K562 (cell line): Measurements from ENCODE around the gene LASP1. TPM values are rescaled to one million over a fixed set of nuclear protein-coding genes. Genes with fewer than 3 reads are reported as not detected.
A peak's percentile ranks its signal among the peaks of the same experiment; 100 is the strongest.

Experiments
- CGGBP1 ChIP-seq: fragments of 250-450 bp; sonication (Bioruptor Pico); IDR thresholded peaks from 2 replicates; pipeline ENCODE4 v1.9.0; 2021; ENCODE audit warnings: mild to moderate bottlenecking
- EZH2 ChIP-seq: IDR thresholded peaks from 2 replicates; pipeline ENCODE4 v1.6.1; 2012; ENCODE audit warnings: low read depth, mild to moderate bottlenecking, inconsistent platforms, low read length, borderline replicate concordance
- HNRNPLL ChIP-seq: fragments of 200-400 bp; formaldehyde crosslinking; IDR thresholded peaks from 2 replicates; pipeline ENCODE4 v1.6.1; 2017; ENCODE audit warnings: low read length, low read depth, mild to moderate bottlenecking; ENCODE audit not compliant: poor library complexity, severe bottlenecking
- NFRKB ChIP-seq: fragments of 450-650 bp; IDR thresholded peaks from 2 replicates; pipeline ENCODE4 v1.6.1; 2016; ENCODE audit warnings: low read depth
- PHF8 ChIP-seq: fragments of 200-600 bp; sonication (generic); IDR thresholded peaks from 2 replicates; pipeline ENCODE4 v1.6.1; 2012; ENCODE audit warnings: mixed run types, mild to moderate bottlenecking, inconsistent platforms, low read length, moderate library complexity, borderline replicate concordance
- RREB1 ChIP-seq: fragments of 250-450 bp; sonication (Bioruptor Pico); IDR thresholded peaks from 2 replicates; pipeline ENCODE4 v1.4.0; 2020
- SAP30 ChIP-seq: fragments of 200-600 bp; sonication (generic); IDR thresholded peaks from 2 replicates; pipeline ENCODE4 v1.6.1; 2012; ENCODE audit warnings: borderline replicate concordance, low read depth, mild to moderate bottlenecking, moderate library complexity, low read length, control low read depth, inconsistent platforms; ENCODE audit not compliant: insufficient read depth, poor library complexity, severe bottlenecking
- SMAD3 ChIP-seq: fragments of 450-650 bp; formaldehyde crosslinking; conservative IDR thresholded peaks from 2 replicates; pipeline ENCODE4 v1.4.0; 2020; ENCODE audit warnings: mild to moderate bottlenecking
- TCF7 ChIP-seq: sonication (generic); IDR thresholded peaks from 2 replicates; pipeline ENCODE4 v1.6.1; 2016; ENCODE audit warnings: antibody characterized with exemption, borderline replicate concordance
- ZNF263 ChIP-seq: sonication (generic); formaldehyde crosslinking; IDR thresholded peaks from 2 replicates; pipeline ENCODE4 v1.8.0; 2022; ENCODE audit warnings: mild to moderate bottlenecking, missing genetic modification reagents, borderline replicate concordance
- polyA plus RNA-seq, 8 experiments: library from polyadenylated mRNA; depleted of rRNA in 4 of 8; stranded (reverse) in 5 of 8; unstranded in 3 of 8; fragments of >200 nt; fragmentation: Nextera tagmentation in 2 of 8; fragmentation: Illumina TruSeq in 1 of 8; extraction: Ambion mirVana in 2 of 8; extraction: Trizol in 1 of 8; gene quantifications; 2 replicates each; pipeline versions ENCODE4 v1.2.1 to v1.2.3, GENCODE V29; 2011 to 2014; ENCODE audit warnings: inconsistent platforms in 1 of 8, missing spikeins in 1 of 8
- total RNA-seq, 7 experiments: library from RNA; depleted of rRNA in 6 of 7; stranded (reverse); fragments of >200 nt in 6 of 7; fragmentation: Illumina TruSeq in 2 of 7; extraction: Trizol in 2 of 7; gene quantifications; 2 replicates each; pipeline versions ENCODE4 v1.2.1 to v1.2.3, GENCODE V29; 2011 to 2021; ENCODE audit warnings: low replicate concordance in 1 of 7
- TF ChIP-seq, protein P1 (sequence below), 3 experiments: fragments of 200-800 bp in 1 of 3; sonication (Bioruptor generic) in 1 of 3; sonication (generic) in 1 of 3; formaldehyde crosslinking in 1 of 3; IDR thresholded peaks; 2 replicates each; pipeline versions ENCODE4 v1.6.1 to v1.8.0; 2016 to 2022; ENCODE audit warnings: mild to moderate bottlenecking in 2 of 3, missing compliant biosample characterization in 2 of 3, missing genetic modification characterization in 2 of 3, missing genetic modification reagents in 1 of 3
- TF ChIP-seq, protein P2 (sequence below): fragments of 450-650 bp; IDR thresholded peaks from 2 replicates; pipeline ENCODE4 v1.6.1; 2014; ENCODE audit warnings: low read depth, mild to moderate bottlenecking, moderate library complexity, borderline replicate concordance

The LASP1 gene
- total and polyA plus RNA-seq, 9 of the 15 experiments (the other 6 are each of a cell fraction or from before 2014, with no cell fraction given) = 23.0 to 125 (median 55.3) TPM

DNA sequence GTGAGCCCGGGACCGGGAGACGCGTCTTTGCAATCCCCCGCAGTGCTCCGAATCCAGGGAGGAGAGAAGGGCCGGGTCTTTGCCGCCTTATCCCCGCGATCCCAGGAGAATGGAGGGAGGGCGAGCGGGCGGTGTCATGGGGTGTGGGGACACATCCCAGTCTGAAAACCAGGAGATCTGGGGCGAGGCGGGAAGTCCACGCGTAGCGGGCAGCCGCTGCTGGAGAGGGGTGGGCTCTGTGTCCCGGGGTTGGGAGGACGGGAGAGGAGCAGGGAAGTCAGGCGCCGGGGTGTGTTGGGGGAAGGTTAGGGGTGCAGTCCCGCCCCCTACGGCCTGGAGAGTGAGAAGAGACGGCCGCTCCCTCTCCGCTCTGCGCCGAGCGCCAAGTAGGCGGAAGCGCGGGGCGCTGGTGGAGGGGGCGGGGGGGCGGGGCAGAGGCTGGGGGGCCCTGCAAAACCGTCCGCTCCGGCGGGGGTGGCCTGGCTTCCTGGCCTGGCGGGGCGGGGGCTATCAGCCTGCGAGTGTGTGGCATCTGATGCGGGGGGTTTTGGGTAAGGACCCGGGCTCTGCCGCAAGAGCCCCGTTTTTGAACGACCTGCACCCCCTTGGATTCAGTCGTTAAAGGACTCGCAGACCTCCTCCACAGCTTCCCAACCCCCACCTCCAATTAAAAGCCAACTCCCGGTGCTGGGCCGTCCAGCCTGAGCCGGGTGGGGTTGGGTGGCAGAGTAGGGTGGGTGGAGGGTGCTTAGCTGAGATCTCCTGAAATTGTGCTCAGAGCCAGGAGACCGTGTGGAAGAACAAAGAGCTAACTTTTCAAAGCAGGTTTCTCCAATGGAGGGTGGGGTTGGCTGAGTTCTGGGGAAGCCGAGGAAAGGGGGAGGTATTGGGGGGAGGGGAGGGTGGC is 654 bp downstream of the LASP1 start (continued):
- TF ChIP-seq RREB1 (CRISPR knock-in tag) = no peak
- TF ChIP-seq NFRKB = 0 out of 2 replicates have a peak, but pooled peaks have one; percentile 9
- TF ChIP-seq CGGBP1 (CRISPR knock-in tag) = 0 out of 2 replicates have a peak, but pooled peaks have one; percentile 23
- TF ChIP-seq SAP30 = peak; percentile 7
- peak; percentile 2 for TF ChIP-seq PHF8
- TF ChIP-seq HNRNPLL = peak; percentile 6
- no peak for TF ChIP-seq SMAD3 (CRISPR knock-in tag)
- TF ChIP-seq TCF7 = 0 out of 2 replicates have a peak, but pooled peaks have one; percentile 6
- no peak for TF ChIP-seq EZH2
- TF ChIP-seq, protein P1, sequence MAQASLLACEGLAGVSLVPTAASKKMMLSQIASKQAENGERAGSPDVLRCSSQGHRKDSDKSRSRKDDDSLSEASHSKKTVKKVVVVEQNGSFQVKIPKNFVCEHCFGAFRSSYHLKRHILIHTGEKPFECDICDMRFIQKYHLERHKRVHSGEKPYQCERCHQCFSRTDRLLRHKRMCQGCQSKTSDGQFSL (CRISPR knock-in tag; IDR thresholded peaks at IDR 0.05) = no peak
- TF ChIP-seq, protein P1 (tag; IDR thresholded peaks at IDR 0.05) = 0 out of 4 replicates have a peak, but pooled peaks of 1 of the 2 experiments have one; percentile 31
- TF ChIP-seq, protein P2, sequence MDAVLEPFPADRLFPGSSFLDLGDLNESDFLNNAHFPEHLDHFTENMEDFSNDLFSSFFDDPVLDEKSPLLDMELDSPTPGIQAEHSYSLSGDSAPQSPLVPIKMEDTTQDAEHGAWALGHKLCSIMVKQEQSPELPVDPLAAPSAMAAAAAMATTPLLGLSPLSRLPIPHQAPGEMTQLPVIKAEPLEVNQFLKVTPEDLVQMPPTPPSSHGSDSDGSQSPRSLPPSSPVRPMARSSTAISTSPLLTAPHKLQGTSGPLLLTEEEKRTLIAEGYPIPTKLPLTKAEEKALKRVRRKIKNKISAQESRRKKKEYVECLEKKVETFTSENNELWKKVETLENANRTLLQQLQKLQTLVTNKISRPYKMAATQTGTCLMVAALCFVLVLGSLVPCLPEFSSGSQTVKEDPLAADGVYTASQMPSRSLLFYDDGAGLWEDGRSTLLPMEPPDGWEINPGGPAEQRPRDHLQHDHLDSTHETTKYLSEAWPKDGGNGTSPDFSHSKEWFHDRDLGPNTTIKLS = peak; percentile 60; the same call in 1 of the 2 replicates
- peak; percentile 53; the same call in 1 of the 2 replicates for TF ChIP-seq ZNF263 (CRISPR knock-in tag)
